Smooth muscle cell (in vitro differentiated cells): ENCODE results near the gene MEF2B. TPM values are rescaled to one million over a fixed set of nuclear protein-coding genes. Genes with fewer than 3 reads are reported as not detected.

Source experiments
- DNase-seq: peaks from one replicate; lab custom pipeline; 2025; ENCODE audit not compliant: unreplicated experiment; lab: John Stamatoyannopoulos, UW
- H2AFZ ChIP-seq: fragments of 200-600 bp; sonication (generic); 2 replicates; pipeline ENCODE4 v1.6.0; 2016; ENCODE audit warnings: antibody characterized with exemption, low read depth, mild to moderate bottlenecking
- H3F3A ChIP-seq: fragments of 200-600 bp; sonication (generic); 2 replicates; pipeline ENCODE4 v1.6.0; 2017; ENCODE audit warnings: antibody characterized with exemption, low read depth
- H3K27ac ChIP-seq: fragments of 200-600 bp; sonication (generic); 2 replicates; pipeline ENCODE4 v1.5.1; 2016; ENCODE audit warnings: low read depth, mild to moderate bottlenecking
- H3K27me3 ChIP-seq: fragments of 200-600 bp; sonication (generic); 2 replicates; pipeline ENCODE4 v1.6.1; 2016; ENCODE audit warnings: low read depth, mild to moderate bottlenecking
- H3K36me3 ChIP-seq: fragments of 200-600 bp; sonication (generic); 2 replicates; pipeline ENCODE4 v1.5.1; 2016; ENCODE audit warnings: low read depth
- H3K4me1 ChIP-seq: fragments of 200-600 bp; sonication (generic); 2 replicates; pipeline ENCODE4 v1.5.1; 2016; ENCODE audit warnings: low read depth
- H3K4me2 ChIP-seq: fragments of 200-600 bp; sonication (generic); 2 replicates; pipeline ENCODE4 v1.6.0; 2016; ENCODE audit warnings: mild to moderate bottlenecking
- H3K4me3 ChIP-seq: fragments of 200-600 bp; sonication (generic); 2 replicates; pipeline ENCODE4 v1.5.1; 2016; ENCODE audit warnings: mild to moderate bottlenecking
- H3K79me2 ChIP-seq: fragments of 200-600 bp; sonication (generic); 2 replicates; pipeline ENCODE4 v1.6.0; 2016; ENCODE audit warnings: low read depth, mild to moderate bottlenecking
- H3K9ac ChIP-seq: fragments of 200-600 bp; sonication (generic); 2 replicates; pipeline ENCODE4 v1.6.0; 2016; ENCODE audit warnings: low read depth
- H3K9me3 ChIP-seq: fragments of 200-600 bp; sonication (generic); replicated peaks from 2 replicates; pipeline ENCODE4 v1.5.1; 2016; ENCODE audit warnings: low read depth
- H4K20me1 ChIP-seq: fragments of 200-600 bp; sonication (generic); 2 replicates; pipeline ENCODE4 v1.6.0; 2016; ENCODE audit warnings: low read depth
- WGBS: methylation state at CpG from one replicate; pipeline ENCODE4 v1.1.7; 2016; ENCODE audit warnings: low lambda C conversion rate; 5-methylcytosine and 5-hydroxymethylcytosine counted together
- polyA plus RNA-seq: library from polyadenylated mRNA; unstranded; fragments of >200 nt; fragmentation: Nextera tagmentation; extraction: Ambion mirVana; gene quantifications from 2 replicates; pipeline ENCODE4 v1.2.1, GENCODE V29; 2016
- total RNA-seq: library from RNA; depleted of rRNA; stranded (reverse); fragments of >200 nt; gene quantifications from 2 replicates; pipeline ENCODE4 v1.2.3, GENCODE V29; 2014
- TF ChIP-seq, protein P1 (sequence below): fragments of 200-600 bp; sonication (generic); IDR thresholded peaks from 2 replicates; pipeline ENCODE4 v1.5.1; 2017; ENCODE audit warnings: borderline replicate concordance, mild to moderate bottlenecking, antibody characterized with exemption; ENCODE audit not compliant: insufficient read depth, poor library complexity, severe bottlenecking

MEF2B gene
- total and polyA plus RNA-seq, 2 experiments from 2014 or later, result 2.9 TPM; not detected in 1

DNA sequence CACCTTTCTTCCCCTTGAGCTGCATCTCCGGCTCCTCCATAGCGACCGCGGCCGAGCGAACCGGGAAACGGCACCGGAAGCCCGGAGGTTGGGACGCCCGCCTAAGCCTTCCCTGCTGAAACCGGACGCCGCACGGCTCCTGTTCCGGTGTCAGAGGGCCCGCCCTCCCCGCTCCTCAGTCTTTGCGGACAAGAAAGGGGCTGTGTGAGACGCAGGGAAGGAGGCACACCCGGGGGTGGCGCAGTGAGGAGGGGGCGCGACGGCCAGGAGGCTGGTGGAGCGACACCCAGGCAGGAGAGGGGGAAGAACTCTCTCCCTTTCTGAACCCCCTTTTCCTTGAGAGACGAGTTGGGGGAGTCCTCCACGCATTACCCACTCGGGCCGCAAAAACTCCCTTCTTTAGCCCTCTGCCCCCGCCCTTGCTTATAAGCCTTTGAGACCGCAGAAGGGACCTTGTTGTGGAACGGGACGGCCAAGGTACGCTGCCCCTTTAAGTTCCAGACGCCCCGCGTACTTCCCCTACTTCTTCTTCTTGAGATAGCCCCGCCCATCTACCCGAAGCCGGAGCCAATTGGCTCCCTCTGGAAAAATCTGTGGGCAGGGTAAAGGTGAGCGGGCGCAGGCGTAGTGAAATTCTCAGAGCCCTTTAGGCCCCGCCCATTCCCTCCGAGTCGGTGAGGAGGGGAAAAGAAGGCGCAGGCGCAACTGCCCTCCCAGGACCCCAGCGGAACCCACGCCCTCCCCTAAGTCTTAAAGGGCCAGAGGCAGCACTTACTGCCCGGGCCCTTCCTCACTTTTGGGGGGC is 22.2 kb upstream of the MEF2B start, which contains the start of the genes BORCS8 and RFXANK:
Gene BORCS8, minus strand, starts transcription at position 75 of the 805 bp plus-strand sequence. Its CDS starts 35 bp downstream, at position 40.
Gene RFXANK, plus strand, starts transcription at position 181 of the 805 bp plus-strand sequence. CDS start 1,689 bp downstream, outside the sequence.
- Histone ChIP-seq H3K27me3 (no peaks in the 10 kb centered on the region), H3K9me3 (no peaks in the 10 kb centered on the region), H2AFZ (peak within 1 kb of the TSS; percentile 98), H4K20me1 (no peaks in the 10 kb centered on the region), H3K36me3 (no peaks in the 10 kb centered on the region), H3K9ac (peak within 1 kb of the TSS; percentile 98), H3K27ac (peak within 1 kb of the TSS; percentile 98), H3K4me2 (peak within 1 kb of the TSS; percentile 98), H3F3A (no peaks in the 10 kb centered on the region), H3K4me3 (peak within 1 kb of the TSS; percentile 100), H3K4me1 (peaks cover 8% of the 10 kb centered on the region), H3K79me2 (peaks cover 29% of the 10 kb centered on the region)
- DNase-seq, result peak; percentile 95
- TF ChIP-seq, protein P1, sequence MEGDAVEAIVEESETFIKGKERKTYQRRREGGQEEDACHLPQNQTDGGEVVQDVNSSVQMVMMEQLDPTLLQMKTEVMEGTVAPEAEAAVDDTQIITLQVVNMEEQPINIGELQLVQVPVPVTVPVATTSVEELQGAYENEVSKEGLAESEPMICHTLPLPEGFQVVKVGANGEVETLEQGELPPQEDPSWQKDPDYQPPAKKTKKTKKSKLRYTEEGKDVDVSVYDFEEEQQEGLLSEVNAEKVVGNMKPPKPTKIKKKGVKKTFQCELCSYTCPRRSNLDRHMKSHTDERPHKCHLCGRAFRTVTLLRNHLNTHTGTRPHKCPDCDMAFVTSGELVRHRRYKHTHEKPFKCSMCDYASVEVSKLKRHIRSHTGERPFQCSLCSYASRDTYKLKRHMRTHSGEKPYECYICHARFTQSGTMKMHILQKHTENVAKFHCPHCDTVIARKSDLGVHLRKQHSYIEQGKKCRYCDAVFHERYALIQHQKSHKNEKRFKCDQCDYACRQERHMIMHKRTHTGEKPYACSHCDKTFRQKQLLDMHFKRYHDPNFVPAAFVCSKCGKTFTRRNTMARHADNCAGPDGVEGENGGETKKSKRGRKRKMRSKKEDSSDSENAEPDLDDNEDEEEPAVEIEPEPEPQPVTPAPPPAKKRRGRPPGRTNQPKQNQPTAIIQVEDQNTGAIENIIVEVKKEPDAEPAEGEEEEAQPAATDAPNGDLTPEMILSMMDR, result no peak
- under 1% methylated on average over 43 of the region's 53 CpGs for WGBS

DNA sequence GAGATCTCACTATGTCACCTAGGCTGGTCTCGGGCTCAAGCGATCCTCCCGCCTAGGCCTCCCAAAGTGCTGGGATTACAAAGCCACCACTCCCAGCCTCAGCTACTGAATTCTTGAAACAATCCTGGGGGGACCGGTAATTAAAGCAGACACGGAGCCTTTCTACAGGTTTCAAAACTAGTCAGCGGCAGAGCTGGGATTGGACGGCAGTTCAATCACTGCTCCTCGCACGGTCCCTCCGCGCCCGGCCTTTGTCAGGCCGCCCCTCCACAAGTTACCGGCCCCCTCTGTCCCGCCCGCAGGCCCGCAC is 21.7 kb upstream of the MEF2B start:
- Histone ChIP-seq H3K9ac (peak overlapping the region; percentile 98), H3K27ac (peak overlapping the region; percentile 98), H3K4me1 (peaks cover 8% of the 10 kb centered on the region), H3K79me2 (peaks cover 29% of the 10 kb centered on the region), H3K4me3 (peak overlapping the region; percentile 100), H3K27me3 (no peaks in the 10 kb centered on the region), H3K9me3 (no peaks in the 10 kb centered on the region), H2AFZ (peak overlapping the region; percentile 98), H3K4me2 (peak overlapping the region; percentile 98), H3K36me3 (no peaks in the 10 kb centered on the region), H4K20me1 (no peaks in the 10 kb centered on the region), H3F3A (no peaks in the 10 kb centered on the region)
- DNase-seq, result no peak
- TF ChIP-seq, protein P1, result no peak
- 2% methylated on average over 17 of the region's 17 CpGs for WGBS

DNA sequence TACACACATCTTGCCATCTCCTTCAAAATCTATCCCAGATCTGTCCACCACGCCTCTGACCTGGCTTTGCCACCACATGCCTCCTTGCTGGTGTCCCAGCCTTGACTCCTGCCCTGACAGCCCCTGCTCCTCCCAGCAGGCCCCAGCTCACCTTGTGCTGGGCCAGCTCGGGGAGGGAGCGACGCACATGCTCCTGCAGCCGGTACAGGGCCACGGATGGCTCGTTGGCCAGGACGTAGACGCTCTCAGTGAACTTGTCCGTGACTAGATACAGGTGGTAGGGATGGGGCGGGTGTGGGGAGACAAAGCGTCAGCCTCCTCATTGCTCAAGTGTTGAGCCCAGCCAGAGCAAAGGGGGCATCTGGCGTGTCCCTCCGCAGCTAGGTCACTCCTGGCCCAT is 16.7 kb upstream of the MEF2B start:
- Histone ChIP-seq H3K79me2 (peaks cover 21% of the 10 kb centered on the region), H3K9ac (no peak overlapping the region), H3K9me3 (no peaks in the 10 kb centered on the region), H3K27ac (no peak overlapping the region), H4K20me1 (no peaks in the 10 kb centered on the region), H2AFZ (no peak overlapping the region), H3K4me1 (peaks cover 8% of the 10 kb centered on the region), H3K4me3 (no peak overlapping the region), H3K36me3 (no peaks in the 10 kb centered on the region), H3F3A (no peaks in the 10 kb centered on the region), H3K27me3 (no peaks in the 10 kb centered on the region), H3K4me2 (no peak overlapping the region)
- TF ChIP-seq, protein P1, result no peak
- DNase-seq, result no peak
- 95% methylated on average over 14 of the region's 14 CpGs for WGBS
